ENCODE data around the gene MEIG1.
A peak's percentile ranks its signal among the peaks of the same experiment; 100 is the strongest.
"Not testable (repeated sequence)": the region's sequence is repeated elsewhere in the genome, so short reads cannot be mapped to it uniquely, and the experiment has no call there.

MEIG1 gene

GRCh38 chr10:14925268-14925667 is 33.9 kb upstream of the MEIG1 start:
- H3K4me3 ChIP-seq (ENCODE audit: low read depth, low read length), result no peak overlapping the region
- TF ChIP-seq CTCF (conservative IDR thresholded peaks at IDR 0.05; ENCODE audit: low read depth, low read length), result no peak
- no peak for DNase-seq (ENCODE audit: low read depth)

DNA sequence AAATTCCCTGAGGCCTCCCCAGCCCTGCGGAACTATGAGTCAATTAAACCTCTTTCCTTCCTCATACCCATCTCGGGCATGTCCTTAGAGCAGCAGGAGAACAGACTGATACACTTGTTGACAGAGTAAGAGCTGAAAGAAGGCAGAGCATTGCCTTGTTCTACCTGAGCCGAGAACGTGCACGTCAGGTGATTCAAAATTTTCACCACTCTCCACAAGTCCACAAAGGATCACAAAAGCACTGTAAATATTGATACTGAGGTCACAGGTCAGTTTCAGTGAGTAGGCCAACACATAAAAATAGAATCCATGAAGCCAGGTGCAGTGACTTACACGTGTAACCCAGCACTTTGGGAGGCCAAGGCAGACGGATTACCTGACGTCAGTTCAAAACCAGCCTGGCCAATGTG is 33.1 kb upstream of the MEIG1 start:
- DNase-seq (ENCODE audit: low read depth), result no peak
- H3K4me3 ChIP-seq (ENCODE audit: low read depth, low read length), result no peak overlapping the region
- TF ChIP-seq CTCF (conservative IDR thresholded peaks at IDR 0.05; ENCODE audit: low read depth, low read length), result no peak

DNA sequence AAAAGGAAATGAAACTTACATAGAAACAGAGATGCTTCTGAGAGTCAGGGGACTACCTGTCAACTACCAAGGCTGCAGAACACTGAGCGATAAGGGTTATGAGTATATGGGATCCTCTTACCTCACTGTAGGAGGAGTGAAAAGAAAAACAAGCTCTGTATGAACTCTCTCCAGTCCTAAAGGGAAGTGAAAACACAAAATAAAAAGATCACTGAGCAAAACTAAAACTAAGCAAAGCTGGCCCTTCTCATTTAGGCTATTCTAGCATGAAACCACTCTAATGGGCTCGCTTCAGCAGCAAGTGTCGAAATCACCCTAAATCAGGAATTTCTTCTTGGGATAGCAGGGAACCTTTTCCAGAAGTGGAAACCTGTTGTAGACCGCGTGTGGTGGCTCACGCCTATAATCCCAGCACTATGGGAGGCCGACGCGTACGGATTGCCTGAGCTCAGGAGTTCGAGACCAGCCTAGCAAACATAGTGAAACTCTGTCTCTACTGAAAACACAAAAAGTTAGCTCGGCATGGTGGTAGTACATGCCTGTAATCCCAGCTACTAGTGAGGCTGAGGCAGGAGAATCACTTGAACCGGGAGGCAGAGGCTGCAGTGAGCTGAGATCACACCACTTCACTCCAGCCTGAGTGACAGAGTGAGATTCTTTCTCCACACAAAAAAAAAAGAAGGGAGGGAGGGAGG is 32.3 kb upstream of the MEIG1 start:
- DNase-seq (ENCODE audit: low read depth), result no peak
- no peak overlapping the region for H3K4me3 ChIP-seq (ENCODE audit: low read depth, low read length)
- no peak for TF ChIP-seq CTCF (conservative IDR thresholded peaks at IDR 0.05; ENCODE audit: low read depth, low read length)

DNA sequence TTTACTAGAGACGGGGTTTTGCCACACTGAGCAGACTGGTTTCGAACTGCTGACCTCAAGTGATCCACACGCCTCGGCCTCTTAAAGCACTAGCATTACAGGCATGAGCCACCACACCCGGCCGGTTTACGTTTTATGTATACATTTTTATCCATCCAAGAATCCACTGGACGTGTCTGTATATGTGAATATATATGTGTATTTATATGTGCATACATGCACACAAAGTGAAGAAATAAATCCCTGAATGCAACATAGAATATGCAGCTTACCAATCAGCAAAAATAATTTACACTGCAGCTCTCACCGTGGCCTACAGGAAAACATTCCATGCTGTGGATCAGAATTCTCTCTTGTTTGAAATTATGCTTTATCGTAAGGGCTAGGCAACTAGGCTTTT is 28.6 kb upstream of the MEIG1 start:
- DNase-seq (ENCODE audit: low read depth), result no peak
- TF ChIP-seq CTCF (conservative IDR thresholded peaks at IDR 0.05; ENCODE audit: low read depth, low read length), result no peak
- H3K4me3 ChIP-seq (ENCODE audit: low read depth, low read length), result no peak overlapping the region

DNA sequence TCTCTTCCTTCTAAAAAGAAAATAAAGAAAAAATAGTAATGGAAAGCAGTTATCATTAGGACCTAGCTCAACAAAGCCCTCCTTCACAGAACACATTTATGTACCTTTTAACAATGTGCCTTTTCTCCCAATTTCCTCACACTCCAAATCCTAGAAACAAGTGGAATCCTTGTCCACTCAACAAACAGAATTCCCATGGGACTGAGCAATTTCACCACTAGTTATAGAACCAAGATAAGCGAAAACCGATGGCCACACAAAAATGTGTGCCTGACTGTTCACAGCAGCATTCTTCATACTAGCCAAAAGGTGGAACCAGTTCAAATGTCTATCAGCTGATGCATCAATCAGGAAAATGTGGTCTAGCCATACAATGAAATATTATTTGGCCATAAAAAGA is 22.6 kb upstream of the MEIG1 start:
- no peak for DNase-seq (ENCODE audit: low read depth)
- TF ChIP-seq CTCF (conservative IDR thresholded peaks at IDR 0.05; ENCODE audit: low read depth, low read length), result no peak

DNA sequence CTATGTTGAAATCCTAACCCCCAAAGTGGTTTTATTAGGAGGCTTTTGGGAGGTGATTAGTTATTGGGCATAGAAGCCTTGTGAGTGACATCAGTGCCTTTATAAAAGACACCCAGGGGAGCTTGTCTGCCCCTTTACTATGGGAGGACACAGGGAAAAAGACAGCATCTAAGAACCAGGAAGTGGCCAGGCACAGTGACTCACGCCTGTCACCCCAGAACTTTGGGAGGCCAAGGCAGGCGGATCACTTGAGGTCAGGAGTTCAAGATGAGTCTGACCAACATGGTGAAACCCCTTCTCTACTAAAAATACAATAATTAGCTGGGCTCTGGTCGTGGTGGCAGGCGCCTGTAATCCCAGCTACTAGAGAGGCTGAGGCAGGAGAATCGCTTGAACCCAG is 20.2 kb upstream of the MEIG1 start:
- DNase-seq (ENCODE audit: low read depth), result peak; percentile 18
- H3K4me3 ChIP-seq (ENCODE audit: low read depth, low read length), result not testable (repeated sequence)

More for the DNA sequence above, 22.6 kb upstream of the MEIG1 start:
- H3K4me3 ChIP-seq (ENCODE audit: low read depth, low read length), result no peak overlapping the region

DNA sequence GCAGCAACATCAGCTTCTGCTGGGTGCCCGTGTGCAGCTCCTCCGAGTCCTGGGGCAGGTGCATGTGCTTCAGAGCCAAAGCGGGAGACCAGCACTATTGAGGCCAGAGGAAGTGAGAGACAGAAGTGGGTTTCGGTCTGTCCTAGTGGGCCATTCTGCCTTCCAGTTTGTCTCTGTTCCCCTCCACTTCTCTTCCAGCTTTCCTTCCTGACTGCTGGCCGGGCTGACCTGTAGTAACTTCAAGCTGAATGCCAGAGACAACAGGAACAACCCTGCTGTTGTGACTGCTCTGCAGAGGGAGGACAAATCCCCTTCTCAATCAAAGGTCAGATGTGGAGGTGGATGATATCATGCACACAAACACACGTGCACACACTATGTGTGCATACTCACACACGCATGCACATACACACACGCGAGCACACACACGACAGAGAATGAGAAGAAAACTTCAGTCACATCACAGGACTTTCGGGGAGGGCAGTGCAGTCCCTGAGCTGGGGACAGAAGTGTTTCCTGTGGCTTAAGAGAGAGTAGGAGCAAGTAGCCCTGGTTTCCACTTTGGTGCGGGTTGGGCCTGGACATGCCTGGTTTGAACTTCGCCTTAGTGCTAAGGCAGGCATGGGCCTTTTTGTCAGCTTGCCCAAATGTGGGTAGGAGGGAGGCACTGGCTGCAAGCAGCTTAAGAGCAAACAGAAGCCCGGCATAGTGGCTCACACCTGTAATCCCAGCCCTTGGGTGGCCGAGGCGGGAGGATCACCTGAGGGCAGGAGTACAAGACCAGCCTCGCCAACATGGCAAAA is 16.8 kb upstream of the MEIG1 start:
- H3K4me3 ChIP-seq (ENCODE audit: low read depth, low read length); DNase-seq (ENCODE audit: low read depth): not testable (repeated sequence)

- H3K4me3 ChIP-seq (ENCODE audit: low read depth, low read length), result not testable (repeated sequence)
Observed at GRCh38 chr10:14942950-14943338, 16.2 kb upstream of the MEIG1 start.

More at GRCh38 chr10:14942950-14943338, 16.2 kb upstream of the MEIG1 start:
- DNase-seq (ENCODE audit: low read depth), result not testable (repeated sequence)

Data from choroid plexus epithelial cell (primary cell).